K562 (cell line): Measurements from ENCODE around the gene TRIM71. TPM values are rescaled to one million over a fixed set of nuclear protein-coding genes. Genes with fewer than 3 reads are reported as not detected.

Source experiments
- ESRRB ChIP-seq: fragments of 250-450 bp; sonication (Bioruptor Pico); IDR thresholded peaks from 2 replicates; pipeline ENCODE4 v1.5.0; 2020; ENCODE audit warnings: mild to moderate bottlenecking, moderate library complexity, borderline replicate concordance
- MXI1 ChIP-seq: IDR thresholded peaks from 2 replicates; pipeline ENCODE4 v1.6.1; 2011; ENCODE audit warnings: low read depth, mild to moderate bottlenecking, improper control_type of control experiment, low read length
- MYC ChIP-seq, 2 experiments: fragments of 250-450 bp in 1 of 2; sonication (Bioruptor Pico) in 1 of 2; IDR thresholded peaks; 2 replicates each; pipeline versions ENCODE4 v1.5.1 to v1.6.1; 2012 to 2021; ENCODE audit warnings: low read depth in 2 of 2, borderline replicate concordance in 1 of 2, improper control_type of control experiment in 1 of 2, low read length in 1 of 2, mild to moderate bottlenecking in 1 of 2, moderate library complexity in 1 of 2
- TARDBP ChIP-seq: fragments of 450-650 bp; IDR thresholded peaks from 2 replicates; pipeline ENCODE4 v1.6.1; 2016
- ZBTB5 ChIP-seq: fragments of 450-650 bp; IDR thresholded peaks from 2 replicates; pipeline ENCODE4 v1.6.1; 2017; ENCODE audit warnings: antibody characterized with exemption
- polyA plus RNA-seq, 8 experiments: library from polyadenylated mRNA; depleted of rRNA in 4 of 8; stranded (reverse) in 5 of 8; unstranded in 3 of 8; fragments of >200 nt; fragmentation: Nextera tagmentation in 2 of 8; fragmentation: Illumina TruSeq in 1 of 8; extraction: Ambion mirVana in 2 of 8; extraction: Trizol in 1 of 8; gene quantifications; 2 replicates each; pipeline versions ENCODE4 v1.2.1 to v1.2.3, GENCODE V29; 2011 to 2014; ENCODE audit warnings: inconsistent platforms in 1 of 8, missing spikeins in 1 of 8
- total RNA-seq, 7 experiments: library from RNA; depleted of rRNA in 6 of 7; stranded (reverse); fragments of >200 nt in 6 of 7; fragmentation: Illumina TruSeq in 2 of 7; extraction: Trizol in 2 of 7; gene quantifications; 2 replicates each; pipeline versions ENCODE4 v1.2.1 to v1.2.3, GENCODE V29; 2011 to 2021; ENCODE audit warnings: low replicate concordance in 1 of 7
- TF ChIP-seq, protein P1 (sequence below), 2 experiments: fragments of 450-650 bp; IDR thresholded peaks; 2 replicates each; pipeline ENCODE4 v1.6.1; 2016; ENCODE audit warnings: mild to moderate bottlenecking in 2 of 2, borderline replicate concordance in 1 of 2, low read depth in 1 of 2, moderate library complexity in 1 of 2

TRIM71 gene
- total and polyA plus RNA-seq, 9 of the 15 experiments (the other 6 are each of a cell fraction or from before 2014, with no cell fraction given): 0.04 to 0.11 TPM; not detected in 7

GRCh38 chr3:32780735-32781210 lies 37.0 kb upstream of the TRIM71 start (continued):
- TF ChIP-seq ZBTB5: no peak
- no peak for TF ChIP-seq ESRRB (CRISPR knock-in tag)
- TF ChIP-seq MYC (IDR thresholded peaks at IDR 0.05; ENCODE audit: low read depth, low read length): peak; percentile 22; the same call in 1 of the 2 replicates
- TF ChIP-seq MYC (CRISPR knock-in tag; IDR thresholded peaks at IDR 0.05; ENCODE audit: borderline replicate concordance, low read depth): no peak
- TF ChIP-seq TARDBP: no peak
- TF ChIP-seq, protein P1, sequence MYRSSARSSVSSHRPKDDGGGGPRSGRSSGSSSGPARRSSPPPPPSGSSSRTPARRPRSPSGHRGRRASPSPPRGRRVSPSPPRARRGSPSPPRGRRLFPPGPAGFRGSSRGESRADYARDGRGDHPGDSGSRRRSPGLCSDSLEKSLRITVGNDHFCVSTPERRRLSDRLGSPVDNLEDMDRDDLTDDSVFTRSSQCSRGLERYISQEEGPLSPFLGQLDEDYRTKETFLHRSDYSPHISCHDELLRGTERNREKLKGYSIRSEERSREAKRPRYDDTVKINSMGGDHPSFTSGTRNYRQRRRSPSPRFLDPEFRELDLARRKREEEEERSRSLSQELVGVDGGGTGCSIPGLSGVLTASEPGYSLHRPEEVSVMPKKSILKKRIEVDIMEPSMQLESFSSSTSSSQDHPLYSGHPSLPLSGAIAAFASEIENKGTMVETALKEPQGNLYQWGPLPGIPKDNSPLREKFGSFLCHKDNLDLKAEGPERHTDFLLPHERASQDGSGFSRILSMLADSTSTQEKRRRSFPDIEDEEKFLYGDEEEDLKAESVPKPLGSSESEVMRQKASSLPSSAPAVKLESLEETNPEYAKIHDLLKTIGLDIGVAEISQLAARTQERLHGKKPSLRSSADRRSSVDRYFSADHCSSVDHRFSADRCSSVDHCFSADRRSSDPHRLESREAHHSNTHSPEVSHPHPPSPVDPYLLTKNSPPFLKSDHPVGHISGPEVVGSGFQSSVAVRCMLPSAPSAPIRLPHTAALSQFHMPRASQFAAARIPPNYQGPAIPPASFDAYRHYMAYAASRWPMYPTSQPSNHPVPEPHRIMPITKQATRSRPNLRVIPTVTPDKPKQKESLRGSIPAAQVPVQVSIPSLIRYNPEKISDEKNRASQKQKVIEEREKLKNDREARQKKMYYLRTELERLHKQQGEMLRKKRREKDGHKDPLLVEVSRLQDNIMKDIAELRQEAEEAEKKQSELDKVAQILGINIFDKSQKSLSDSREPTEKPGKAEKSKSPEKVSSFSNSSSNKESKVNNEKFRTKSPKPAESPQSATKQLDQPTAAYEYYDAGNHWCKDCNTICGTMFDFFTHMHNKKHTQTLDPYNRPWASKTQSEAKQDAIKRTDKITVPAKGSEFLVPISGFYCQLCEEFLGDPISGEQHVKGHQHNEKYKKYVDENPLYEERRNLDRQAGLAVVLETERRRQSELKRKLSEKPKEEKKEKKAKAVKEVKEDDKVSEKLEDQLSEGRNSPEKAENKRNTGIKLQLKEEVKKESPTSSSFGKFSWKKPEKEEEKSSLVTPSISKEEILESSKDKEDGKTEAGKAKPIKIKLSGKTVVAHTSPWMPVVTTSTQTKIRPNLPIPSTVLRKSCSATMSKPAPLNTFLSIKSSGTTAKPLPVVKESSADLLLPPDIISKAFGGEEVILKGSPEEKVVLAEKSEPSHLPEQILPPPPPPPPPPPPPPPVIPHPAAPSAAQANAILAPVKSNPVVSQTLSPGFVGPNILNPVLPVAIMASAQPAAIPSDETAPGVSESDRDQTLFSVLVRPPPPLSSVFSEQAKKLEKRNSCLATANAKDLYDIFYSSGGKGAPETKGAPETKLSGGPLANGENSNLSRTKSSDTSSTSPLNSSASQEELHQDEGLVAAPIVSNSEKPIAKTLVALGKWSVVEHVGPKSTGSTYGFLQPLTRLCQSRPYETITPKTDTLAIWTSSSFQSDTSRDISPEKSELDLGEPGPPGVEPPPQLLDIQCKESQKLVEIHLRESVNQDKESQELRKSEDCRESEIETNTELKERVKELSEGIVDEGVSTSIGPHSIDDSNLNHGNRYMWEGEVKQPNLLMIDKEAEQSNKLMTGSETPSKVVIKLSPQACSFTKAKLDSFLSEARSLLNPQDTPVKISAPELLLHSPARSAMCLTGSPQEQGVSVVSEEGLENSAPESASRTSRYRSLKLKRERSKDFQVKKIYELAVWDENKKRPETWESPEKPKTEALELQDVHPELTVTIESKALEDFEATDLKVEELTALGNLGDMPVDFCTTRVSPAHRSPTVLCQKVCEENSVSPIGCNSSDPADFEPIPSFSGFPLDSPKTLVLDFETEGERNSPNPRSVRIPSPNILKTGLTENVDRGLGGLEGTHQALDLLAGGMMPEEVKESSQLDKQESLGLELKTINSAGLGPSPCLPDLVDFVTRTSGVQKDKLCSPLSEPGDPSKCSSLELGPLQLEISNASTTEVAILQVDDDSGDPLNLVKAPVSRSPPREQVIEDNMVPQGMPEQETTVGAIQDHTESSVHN (IDR thresholded peaks at IDR 0.05; ENCODE audit: borderline replicate concordance in 1 of 2, low read depth in 1 of 2): no peak
- peak; percentile 37; the same call in 1 of the 2 replicates for TF ChIP-seq MXI1
